Natural killer cell treated with Interleukin-12 subunit alpha and Interleukin-12 subunit beta and Interleukin-15 and Interleukin-18, amount 100 ng/mL, for 72 hours (primary cell): ENCODE measurements around the gene SLC7A6OS. TPM values are rescaled to one million over a fixed set of nuclear protein-coding genes. Genes with fewer than 3 reads are reported as not detected.

Source experiments
- ATAC-seq, 2 donors: fragments of 150-1000 bp; cut with Tn5 transposase in 1 of 2; sonication (Bioruptor Pico), chemical (Tn5 transposase) in 1 of 2; 2 replicates each; pipeline ENCODE4 v1.10.0; 2021
- DNase-seq: peaks from one replicate; pipeline ENCODE4 v3.0.0; 2022; ENCODE audit warnings: low spot score
- H3K27ac Mint-ChIP-seq, 2 donors: 1 replicate in 1 of 2; 2 replicates in 1 of 2; pipeline ENCODE4 v1.8.0; 2022; ENCODE audit warnings: mixed read lengths in 2 of 2, mild to moderate bottlenecking in 1 of 2, moderate library complexity in 1 of 2
- H3K27me3 Mint-ChIP-seq, 2 donors: 1 replicate in 1 of 2; 2 replicates in 1 of 2; pipeline ENCODE4 v1.8.0; 2022; ENCODE audit warnings: mixed read lengths in 2 of 2
- H3K36me3 Mint-ChIP-seq: one replicate; pipeline ENCODE4 v1.8.0; 2022; ENCODE audit warnings: mixed read lengths
- H3K4me1 Mint-ChIP-seq, 2 donors: 1 replicate in 1 of 2; 2 replicates in 1 of 2; pipeline ENCODE4 v1.8.0; 2022; ENCODE audit warnings: low read depth in 2 of 2, mixed read lengths in 2 of 2, mild to moderate bottlenecking in 1 of 2
- H3K4me3 Mint-ChIP-seq: one replicate; pipeline ENCODE4 v1.8.0; 2022; ENCODE audit warnings: mixed read lengths
- H3K9me3 Mint-ChIP-seq: 2 replicates; pipeline ENCODE4 v1.8.0; 2022; ENCODE audit warnings: mixed read lengths
- total RNA-seq, 2 donors: library from RNA; stranded (reverse); gene quantifications; one replicate each; pipeline ENCODE4 v1.2.3, GENCODE V29; 2022

Gene SLC7A6OS
- total RNA-seq: 10 to 100 TPM; 25.8 to 27.9 TPM

DNA sequence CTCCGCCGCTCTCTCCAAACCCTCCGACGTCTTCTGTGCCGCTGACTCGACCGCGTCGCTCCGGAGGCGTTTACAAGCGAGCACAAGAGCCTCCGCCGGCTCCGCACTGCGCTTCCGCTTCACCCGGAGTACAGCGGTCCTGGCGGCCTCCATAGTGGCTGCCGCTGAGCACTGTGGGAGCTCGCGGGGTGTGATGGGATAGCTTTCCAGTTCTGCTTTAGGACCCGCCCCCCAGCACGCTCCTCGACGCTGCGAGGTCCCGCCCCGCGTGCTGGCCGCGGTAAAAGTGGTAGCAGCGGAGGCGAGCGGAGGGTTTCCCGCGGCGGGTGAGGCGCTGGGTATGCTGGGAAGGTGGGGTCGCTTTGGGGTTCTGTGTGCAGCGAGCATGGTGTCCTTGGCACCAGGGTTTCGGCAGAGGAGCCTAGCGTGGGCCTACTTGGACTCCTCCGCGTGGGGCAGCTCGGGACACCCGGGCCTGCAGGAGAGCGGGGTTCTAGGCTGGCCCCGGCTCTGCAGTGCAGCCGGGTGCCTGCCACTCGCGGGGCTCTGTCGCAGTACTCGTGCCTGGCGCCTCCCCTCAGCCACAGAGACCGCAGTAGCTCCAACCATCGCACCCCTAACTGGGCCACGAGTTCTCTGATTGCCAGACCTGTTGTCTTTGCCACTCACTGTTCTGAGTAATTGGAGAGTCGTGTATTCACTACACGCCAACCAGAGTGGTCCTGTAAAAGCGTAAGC is at the start of gene SLC7A6OS, which contains the start of gene PRMT7:
SLC7A6OS (minus strand) TSS at position 173 of the 738 bp plus-strand sequence; CDS start at position 153, 20 bp downstream.
PRMT7 (plus strand) TSS at position 246 of the 738 bp plus-strand sequence. CDS start 4,961 bp downstream, outside the sequence.
- H3K36me3 Mint-ChIP-seq: peaks cover 6% of the 10 kb centered on the region
- H3K4me1 Mint-ChIP-seq: peaks cover 25 to 32% of the 10 kb centered on the region in 2 donors
- peak; percentile 99 to 100 for ATAC-seq

GRCh38 chr16:68359398-68360191 is 48.8 kb upstream of the SLC7A6OS start:
- no peaks in the 10 kb centered on the region for H3K9me3 Mint-ChIP-seq
- peaks cover 19 to 38% of the 10 kb centered on the region in 2 donors for H3K4me1 Mint-ChIP-seq
- no peak overlapping the region for H3K27ac Mint-ChIP-seq
- no peak for ATAC-seq
- no peaks in the 10 kb centered on the region for H3K27me3 Mint-ChIP-seq
- no peaks in the 10 kb centered on the region for H3K36me3 Mint-ChIP-seq
- no peak for DNase-seq
- H3K4me3 Mint-ChIP-seq: no peak overlapping the region

More for the DNA sequence above, at the start of gene SLC7A6OS, which contains the start of gene PRMT7:
- no peaks in the 10 kb centered on the region for H3K9me3 Mint-ChIP-seq
- H3K4me3 Mint-ChIP-seq: peak within 1 kb of the TSS; percentile 87
- H3K27ac Mint-ChIP-seq: peak within 1 kb of the TSS; percentile 86 to 90
- DNase-seq: peak; percentile 96
- no peaks in the 10 kb centered on the region for H3K27me3 Mint-ChIP-seq

DNA sequence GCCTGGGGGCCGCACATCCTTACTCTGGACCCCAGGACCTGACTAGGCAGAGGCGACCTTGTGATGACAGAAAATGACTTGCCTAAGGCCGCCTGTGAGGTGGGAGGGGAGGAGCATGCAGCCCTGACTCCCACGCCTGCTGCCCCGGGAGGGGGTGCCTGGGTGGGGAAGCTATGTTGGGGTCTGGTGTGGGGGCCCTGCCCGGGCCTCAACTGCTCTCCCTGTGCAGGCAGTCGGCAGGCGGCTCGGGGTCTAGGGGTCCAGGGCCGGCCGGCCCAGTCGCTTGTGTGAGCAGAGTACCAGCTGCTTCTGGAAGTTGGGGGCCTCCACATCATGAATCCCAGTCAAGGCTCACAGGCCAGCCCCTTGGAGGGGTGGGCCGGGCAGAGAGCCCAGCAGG is 48.2 kb upstream of the SLC7A6OS start:
- Mint-ChIP-seq H3K4me3 (no peak overlapping the region), H3K9me3 (no peaks in the 10 kb centered on the region), H3K36me3 (no peaks in the 10 kb centered on the region), H3K27me3 (no peaks in the 10 kb centered on the region), H3K4me1 (peaks cover 19 to 39% of the 10 kb centered on the region in 2 donors), H3K27ac (no peak overlapping the region)
- ATAC-seq: no peak
- no peak for DNase-seq

- DNase-seq: no peak
- peaks cover 19 to 39% of the 10 kb centered on the region in 2 donors for H3K4me1 Mint-ChIP-seq
- H3K27me3 Mint-ChIP-seq: no peaks in the 10 kb centered on the region
- H3K36me3 Mint-ChIP-seq: no peaks in the 10 kb centered on the region
- peak overlapping the region; percentile 41 for H3K4me3 Mint-ChIP-seq
- peak overlapping the region in 1 of 2 donors; percentile 79 for H3K27ac Mint-ChIP-seq
- ATAC-seq: no peak
- H3K9me3 Mint-ChIP-seq: no peaks in the 10 kb centered on the region
Observed at GRCh38 chr16:68357923-68358322, 47.2 kb upstream of the SLC7A6OS start.

DNA sequence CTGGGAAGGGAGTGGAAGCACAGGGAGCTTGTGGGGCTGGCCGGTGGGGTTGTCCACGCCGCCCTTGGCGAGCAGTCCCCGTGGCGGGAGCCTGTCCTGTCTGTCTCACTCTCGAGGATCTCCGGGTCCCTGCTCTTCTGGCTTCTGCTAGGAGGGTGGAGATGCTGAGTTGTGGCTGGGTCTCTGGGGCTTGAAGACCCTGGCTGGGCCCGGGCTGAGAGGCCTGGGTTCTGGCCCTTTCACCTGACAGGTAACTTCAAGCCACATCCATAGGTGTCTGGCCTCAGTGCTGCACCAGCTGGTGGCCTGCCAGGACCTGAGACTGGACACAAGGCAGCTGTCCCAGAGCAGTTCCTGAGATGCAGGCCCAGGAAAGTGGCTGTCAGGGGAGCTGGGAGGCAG is 46.8 kb upstream of the SLC7A6OS start:
- H3K4me3 Mint-ChIP-seq: no peak overlapping the region

DNA sequence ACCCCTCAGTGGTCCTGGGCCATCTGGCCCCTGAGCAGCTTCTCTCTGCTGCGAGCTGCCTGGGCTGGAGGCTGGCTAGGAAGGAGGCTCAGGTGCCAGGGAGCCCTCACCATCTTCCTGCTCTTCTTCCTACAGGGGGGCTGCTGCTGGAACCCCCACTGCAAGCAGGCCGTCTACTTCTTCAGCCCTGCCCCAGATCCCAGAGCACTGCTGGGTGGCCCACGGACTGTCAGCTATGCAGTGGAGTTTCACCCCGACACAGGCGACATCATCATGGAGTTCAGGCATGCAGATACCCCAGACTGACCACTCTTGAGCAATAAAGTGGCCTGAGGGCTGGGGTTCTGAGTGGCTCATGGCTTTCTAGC is 46.2 kb upstream of the SLC7A6OS start:
- ATAC-seq (no peak), DNase-seq (no peak)
- Mint-ChIP-seq H3K27me3 (no peaks in the 10 kb centered on the region), H3K4me1 (peaks cover 19 to 39% of the 10 kb centered on the region in 2 donors), H3K36me3 (no peaks in the 10 kb centered on the region), H3K4me3 (peak overlapping the region; percentile 73), H3K9me3 (no peaks in the 10 kb centered on the region), H3K27ac (no peak overlapping the region)

More for the DNA sequence above, 46.8 kb upstream of the SLC7A6OS start:
- no peak overlapping the region for H3K27ac Mint-ChIP-seq
- peaks cover 19 to 39% of the 10 kb centered on the region in 2 donors for H3K4me1 Mint-ChIP-seq
- H3K36me3 Mint-ChIP-seq: no peaks in the 10 kb centered on the region
- no peaks in the 10 kb centered on the region for H3K9me3 Mint-ChIP-seq
- no peak for DNase-seq
- ATAC-seq: no peak
- H3K27me3 Mint-ChIP-seq: no peaks in the 10 kb centered on the region

DNA sequence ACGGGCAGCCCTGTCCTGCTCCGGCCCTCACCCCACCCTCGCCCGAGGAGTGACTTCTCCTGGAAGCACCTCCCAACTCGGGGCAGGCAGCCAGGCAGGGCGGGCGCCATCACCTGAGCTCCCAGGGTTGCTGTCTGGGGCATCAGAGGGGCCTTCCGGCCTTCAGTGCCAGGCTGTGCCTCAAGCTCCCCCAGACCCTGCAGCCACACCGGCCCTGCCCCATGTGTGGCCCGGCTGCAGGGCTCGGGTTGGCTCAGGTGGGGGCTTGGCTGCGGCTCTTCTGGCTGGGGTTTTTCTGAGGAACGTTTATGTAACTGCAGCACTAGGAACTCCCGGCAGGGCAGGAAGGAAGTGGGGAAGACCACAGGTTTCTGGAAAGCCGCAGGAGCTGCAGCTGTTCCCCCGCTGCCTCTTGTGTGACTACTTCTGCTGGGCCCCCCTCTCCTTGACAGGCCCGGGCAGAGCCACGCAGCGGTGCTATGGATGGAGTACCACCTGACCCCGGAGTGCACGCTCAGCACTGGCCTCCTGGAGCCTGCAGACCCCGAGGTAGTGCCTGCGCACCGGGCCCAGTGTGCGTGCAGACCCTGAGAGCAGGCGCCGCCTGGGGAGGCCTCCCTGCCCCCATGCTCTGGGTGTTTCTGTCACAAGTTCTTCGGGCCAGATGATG is 45.6 kb upstream of the SLC7A6OS start:
- H3K36me3 Mint-ChIP-seq: no peaks in the 10 kb centered on the region
- H3K27me3 Mint-ChIP-seq: no peaks in the 10 kb centered on the region
- peak overlapping the region; percentile 73 for H3K4me3 Mint-ChIP-seq
- no peaks in the 10 kb centered on the region for H3K9me3 Mint-ChIP-seq
- DNase-seq (peak; percentile 76), ATAC-seq (peak; percentile 84 to 88)
- H3K4me1 Mint-ChIP-seq: peaks cover 19 to 39% of the 10 kb centered on the region in 2 donors
- no peak overlapping the region for H3K27ac Mint-ChIP-seq

DNA sequence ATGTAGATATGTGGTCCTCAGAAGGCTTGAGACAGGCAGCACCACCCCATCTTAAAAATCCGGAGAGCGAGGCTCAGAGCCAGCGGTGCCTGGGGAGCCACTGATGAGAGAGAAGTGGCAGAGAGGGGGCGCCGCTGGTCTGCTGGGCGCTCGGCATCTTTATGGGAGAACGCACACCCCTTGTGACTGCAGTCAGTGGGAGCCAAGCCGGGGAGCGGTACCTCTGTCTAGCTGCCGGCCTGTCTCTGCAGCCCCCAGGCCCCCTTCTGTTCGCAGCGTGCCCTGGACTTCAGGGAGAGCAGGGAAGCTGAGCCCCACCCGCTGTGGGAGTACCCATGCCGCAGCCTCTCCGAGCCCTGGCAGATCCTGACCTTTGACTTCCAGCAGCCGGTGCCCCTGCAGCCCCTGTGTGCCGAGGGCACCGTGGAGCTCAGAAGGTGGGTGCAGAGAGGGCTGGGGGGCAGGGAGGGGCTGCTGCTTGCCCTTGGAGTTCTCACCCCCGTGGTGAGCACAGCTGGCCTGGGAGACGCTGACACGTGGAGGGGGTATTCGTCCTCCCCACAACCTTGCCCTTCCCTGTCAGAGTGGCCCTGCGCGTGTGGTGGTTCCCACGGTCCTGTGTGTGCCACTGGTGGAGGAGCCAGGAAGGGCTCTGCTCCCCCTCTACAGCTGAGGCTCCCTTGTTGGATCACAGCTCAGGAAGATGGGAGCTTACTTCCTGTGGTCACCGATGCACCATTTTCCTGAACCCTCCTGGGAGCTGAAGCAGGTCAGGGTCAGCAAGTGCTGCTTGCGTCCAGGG is 44.9 kb upstream of the SLC7A6OS start:
- ATAC-seq: peak in 1 of 2 donors; percentile 1
- Mint-ChIP-seq H3K27ac (no peak overlapping the region), H3K4me3 (peak overlapping the region; percentile 73), H3K4me1 (peaks cover 19 to 38% of the 10 kb centered on the region in 2 donors), H3K36me3 (no peaks in the 10 kb centered on the region), H3K27me3 (no peaks in the 10 kb centered on the region), H3K9me3 (no peaks in the 10 kb centered on the region)
- no peak for DNase-seq

- no peak overlapping the region for H3K4me3 Mint-ChIP-seq
- H3K27ac Mint-ChIP-seq: no peak overlapping the region
Observed at GRCh38 chr16:68354816-68355215, 44.1 kb upstream of the SLC7A6OS start.

GRCh38 chr16:68353366-68353765 is 42.6 kb upstream of the SLC7A6OS start:
- no peak overlapping the region for H3K4me3 Mint-ChIP-seq
- no peaks in the 10 kb centered on the region for H3K27me3 Mint-ChIP-seq
- DNase-seq (no peak), ATAC-seq (no peak)
- H3K4me1 Mint-ChIP-seq: peaks cover 18 to 32% of the 10 kb centered on the region in 2 donors
- no peak overlapping the region for H3K27ac Mint-ChIP-seq
- peaks cover 7% of the 10 kb centered on the region for H3K36me3 Mint-ChIP-seq
- no peaks in the 10 kb centered on the region for H3K9me3 Mint-ChIP-seq

More at GRCh38 chr16:68354816-68355215, 44.1 kb upstream of the SLC7A6OS start:
- DNase-seq (no peak), ATAC-seq (no peak)
- no peaks in the 10 kb centered on the region for H3K27me3 Mint-ChIP-seq
- H3K9me3 Mint-ChIP-seq: no peaks in the 10 kb centered on the region
- H3K4me1 Mint-ChIP-seq: peaks cover 19 to 35% of the 10 kb centered on the region in 2 donors
- no peaks in the 10 kb centered on the region for H3K36me3 Mint-ChIP-seq

DNA sequence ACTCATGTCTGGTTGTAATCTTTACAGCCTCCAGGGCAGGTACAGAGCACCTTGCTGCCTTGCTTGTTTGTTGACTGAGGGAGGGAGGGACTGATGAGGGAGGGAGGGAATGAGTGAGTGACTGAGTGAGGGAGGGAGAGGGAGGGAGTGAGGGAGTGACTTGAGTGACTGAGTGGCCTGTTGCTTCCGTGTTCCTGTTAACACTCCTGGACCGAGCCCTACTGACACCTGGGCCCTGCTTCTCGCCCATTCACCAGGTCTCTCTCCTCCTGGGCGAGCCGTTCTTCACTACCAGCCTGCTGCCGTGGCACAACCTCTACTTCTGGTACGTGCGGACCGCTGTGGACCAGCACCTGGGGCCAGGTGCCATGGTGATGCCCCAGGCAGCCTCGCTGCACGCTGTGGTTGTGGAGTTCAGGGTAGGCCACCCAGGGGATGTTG is 41.3 kb upstream of the SLC7A6OS start:
- no peak for DNase-seq
- peaks cover 7% of the 10 kb centered on the region for H3K36me3 Mint-ChIP-seq
- H3K27me3 Mint-ChIP-seq: no peaks in the 10 kb centered on the region
- H3K4me3 Mint-ChIP-seq: no peak overlapping the region
- H3K27ac Mint-ChIP-seq: no peak overlapping the region
- H3K9me3 Mint-ChIP-seq: no peaks in the 10 kb centered on the region
- no peak for ATAC-seq
- peaks cover 14 to 21% of the 10 kb centered on the region in 2 donors for H3K4me1 Mint-ChIP-seq

DNA sequence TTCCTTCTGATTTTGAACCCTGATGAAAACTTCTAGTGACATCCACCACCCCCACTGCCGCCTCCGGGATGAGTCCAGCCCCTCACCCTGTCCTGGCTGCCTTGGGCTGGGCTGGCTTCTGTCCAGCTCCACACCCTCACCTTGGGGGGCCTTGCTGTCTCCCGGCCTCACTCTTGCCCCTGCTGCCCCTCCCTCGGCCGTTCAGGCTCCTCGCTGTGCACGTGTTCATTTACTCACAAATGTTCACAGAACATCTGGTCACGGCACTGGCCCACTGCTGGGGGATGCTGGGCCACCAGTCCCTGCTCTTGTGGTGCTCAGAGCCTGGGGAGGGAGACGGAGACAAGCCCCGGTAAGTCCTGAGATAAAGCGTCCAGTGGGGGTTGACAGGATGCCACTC is 40.7 kb upstream of the SLC7A6OS start:
- no peaks in the 10 kb centered on the region for H3K9me3 Mint-ChIP-seq
- DNase-seq (no peak), ATAC-seq (no peak)
- H3K4me1 Mint-ChIP-seq: peaks cover 8 to 16% of the 10 kb centered on the region in 2 donors
- H3K4me3 Mint-ChIP-seq: no peak overlapping the region
- no peaks in the 10 kb centered on the region for H3K27me3 Mint-ChIP-seq
- H3K36me3 Mint-ChIP-seq: peaks cover 7% of the 10 kb centered on the region
- no peak overlapping the region for H3K27ac Mint-ChIP-seq
